HG02973 (cell line): ENCODE measurements around the gene ZNF483.
"Not testable (repeated sequence)": the region's sequence is repeated elsewhere in the genome, so short reads cannot be mapped to it uniquely, and the experiment has no call there.

Experiments used
- ATAC-seq: cut with Tn5 transposase; IDR thresholded peaks from one replicate; pipeline ENCODE4 v1.9.1; 2021; ENCODE audit warnings: moderate library complexity; ENCODE audit not compliant: unreplicated experiment

The ZNF483 gene

GRCh38 chr9:111610149-111610548 is 85.2 kb downstream of the ZNF483 start:
- ATAC-seq: no peak

- ATAC-seq: no peak
Measured at GRCh38 chr9:111610845-111611244, 85.9 kb downstream of the ZNF483 start.

GRCh38 chr9:111613436-111614040 is 88.6 kb downstream of the ZNF483 start:
- no peak for ATAC-seq

GRCh38 chr9:111615928-111616327 is 90.9 kb downstream of the ZNF483 start:
- no peak for ATAC-seq

- not testable (repeated sequence) for ATAC-seq
Measured at GRCh38 chr9:111617349-111617748, 92.4 kb downstream of the ZNF483 start.

- no peak for ATAC-seq
Measured at GRCh38 chr9:111621895-111622480, 97.0 kb downstream of the ZNF483 start.

GRCh38 chr9:111622626-111623025 is 97.6 kb downstream of the ZNF483 start:
- ATAC-seq: no peak
